DND-41 (cell line): ENCODE measurements around the gene COL13A1.

Source experiments
- EZH2 ChIP-seq: IDR thresholded peaks from 3 replicates; pipeline ENCODE4 v1.6.1; 2012; ENCODE audit warnings: borderline replicate concordance, low read depth, mild to moderate bottlenecking, moderate library complexity, low read length, inconsistent platforms; ENCODE audit not compliant: severe bottlenecking
- TF ChIP-seq, protein P1 (sequence below): IDR thresholded peaks from 2 replicates; pipeline ENCODE4 v1.5.1; 2012; ENCODE audit warnings: borderline replicate concordance, low read length, moderate library complexity, mild to moderate bottlenecking; ENCODE audit not compliant: poor library complexity, severe bottlenecking; ENCODE audit errors: extremely low read depth

DNA sequence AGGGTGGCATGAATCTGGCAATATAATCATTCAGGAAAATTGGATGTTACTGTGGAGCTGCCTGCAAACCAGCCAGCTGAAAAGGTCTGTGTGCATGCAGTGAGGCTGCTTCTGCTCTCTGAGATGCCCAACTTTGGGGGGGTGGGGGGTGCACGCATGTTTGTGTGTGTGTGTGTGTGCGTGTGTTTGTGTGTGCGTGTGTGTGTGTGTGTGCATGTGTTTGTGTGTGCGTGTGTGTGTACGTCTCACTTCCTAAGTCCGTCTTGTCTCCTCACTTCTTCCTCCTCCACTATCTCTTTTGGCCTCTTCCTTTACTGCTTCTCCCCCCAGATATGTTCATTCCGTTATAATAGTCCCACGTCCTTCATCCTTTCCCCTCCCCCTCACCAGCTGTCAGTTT, 148.1 kb downstream of the COL13A1 start:
- TF ChIP-seq EZH2, result no peak
- TF ChIP-seq, protein P1, sequence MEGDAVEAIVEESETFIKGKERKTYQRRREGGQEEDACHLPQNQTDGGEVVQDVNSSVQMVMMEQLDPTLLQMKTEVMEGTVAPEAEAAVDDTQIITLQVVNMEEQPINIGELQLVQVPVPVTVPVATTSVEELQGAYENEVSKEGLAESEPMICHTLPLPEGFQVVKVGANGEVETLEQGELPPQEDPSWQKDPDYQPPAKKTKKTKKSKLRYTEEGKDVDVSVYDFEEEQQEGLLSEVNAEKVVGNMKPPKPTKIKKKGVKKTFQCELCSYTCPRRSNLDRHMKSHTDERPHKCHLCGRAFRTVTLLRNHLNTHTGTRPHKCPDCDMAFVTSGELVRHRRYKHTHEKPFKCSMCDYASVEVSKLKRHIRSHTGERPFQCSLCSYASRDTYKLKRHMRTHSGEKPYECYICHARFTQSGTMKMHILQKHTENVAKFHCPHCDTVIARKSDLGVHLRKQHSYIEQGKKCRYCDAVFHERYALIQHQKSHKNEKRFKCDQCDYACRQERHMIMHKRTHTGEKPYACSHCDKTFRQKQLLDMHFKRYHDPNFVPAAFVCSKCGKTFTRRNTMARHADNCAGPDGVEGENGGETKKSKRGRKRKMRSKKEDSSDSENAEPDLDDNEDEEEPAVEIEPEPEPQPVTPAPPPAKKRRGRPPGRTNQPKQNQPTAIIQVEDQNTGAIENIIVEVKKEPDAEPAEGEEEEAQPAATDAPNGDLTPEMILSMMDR, result no peak
